HG03378 (cell line): ENCODE measurements around the gene PRSS36.
"Not testable (repeated sequence)": the region's sequence is repeated elsewhere in the genome, so short reads cannot be mapped to it uniquely, and the experiment has no call there.

Experiments
- ATAC-seq: cut with Tn5 transposase; IDR thresholded peaks from one replicate; pipeline ENCODE4 v1.9.1; 2021; ENCODE audit warnings: mild to moderate bottlenecking, moderate library complexity; ENCODE audit not compliant: unreplicated experiment

Gene PRSS36

GRCh38 chr16:31184888-31185287 lies 35.0 kb upstream of the PRSS36 start:
- no peak for ATAC-seq

GRCh38 chr16:31183432-31184428 lies 33.9 kb upstream of the PRSS36 start:
- ATAC-seq, result no peak

- ATAC-seq, result no peak
These were observed 32.5 kb upstream of the PRSS36 start for GRCh38 chr16:31182391-31182790.

GRCh38 chr16:31181102-31181830 lies 31.4 kb upstream of the PRSS36 start:
- no peak for ATAC-seq

- ATAC-seq, result peak; percentile 51
These were observed 30.0 kb upstream of the PRSS36 start, which contains the start of gene FUS for GRCh38 chr16:31179747-31180459. TSS of gene FUS (plus strand) at chr16:31180139. CDS start at chr16:31180215, 76 bp downstream.

GRCh38 chr16:31179219-31179746 lies 29.4 kb upstream of the PRSS36 start:
- peak; percentile 11 for ATAC-seq

GRCh38 chr16:31177136-31177535 lies 27.3 kb upstream of the PRSS36 start:
- no peak for ATAC-seq

GRCh38 chr16:31170048-31170447 lies 20.2 kb upstream of the PRSS36 start:
- ATAC-seq, result not testable (repeated sequence)

- no peak for ATAC-seq
These were observed 19.0 kb upstream of the PRSS36 start for GRCh38 chr16:31168848-31169247.

- no peak for ATAC-seq
These were observed 17.4 kb upstream of the PRSS36 start for GRCh38 chr16:31167315-31167714.

GRCh38 chr16:31157136-31157535 lies 7.3 kb upstream of the PRSS36 start:
- no peak for ATAC-seq

GRCh38 chr16:31150976-31151375 lies 1.1 kb upstream of the PRSS36 start:
- ATAC-seq, result not testable (repeated sequence)

- ATAC-seq, result no peak
These were observed 534 bp downstream of the PRSS36 start for GRCh38 chr16:31149332-31149731.

- ATAC-seq, result no peak
These were observed 970 bp downstream of the PRSS36 start for GRCh38 chr16:31148896-31149295.

- no peak for ATAC-seq
These were observed 1.6 kb downstream of the PRSS36 start for GRCh38 chr16:31148281-31148728.

GRCh38 chr16:31147574-31147973 lies 2.3 kb downstream of the PRSS36 start:
- ATAC-seq, result no peak

- ATAC-seq, result no peak
These were observed 4.4 kb downstream of the PRSS36 start for GRCh38 chr16:31145398-31145990.

- not testable (repeated sequence) for ATAC-seq
These were observed 5.4 kb downstream of the PRSS36 start for GRCh38 chr16:31144418-31144817.

GRCh38 chr16:31143694-31144148 lies 6.1 kb downstream of the PRSS36 start:
- no peak for ATAC-seq

- no peak for ATAC-seq
These were observed 6.7 kb downstream of the PRSS36 start for GRCh38 chr16:31143011-31143693.
